ENCODE measurements around the gene EZR. TPM values are rescaled to one million over a fixed set of nuclear protein-coding genes. Genes with fewer than 3 reads are reported as not detected.

Gene EZR
- total RNA-seq, 2 experiments from 2014 or later: 177 to 180 TPM

- DNase-seq: peak; percentile 84
- H3K9me3 Mint-ChIP-seq (ENCODE audit: insufficient read depth): no peaks in the 10 kb centered on the region
- peaks cover 55% of the 10 kb centered on the region for H3K36me3 Mint-ChIP-seq (ENCODE audit: low read depth)
- H3K4me3 Mint-ChIP-seq: peak overlapping the region; percentile 71
- peaks cover 69% of the 10 kb centered on the region for H3K4me1 Mint-ChIP-seq (ENCODE audit: low read depth)
- H3K27me3 Mint-ChIP-seq (ENCODE audit: low read depth): no peaks in the 10 kb centered on the region
- POLR2A ChIA-PET: interaction anchor here (0.8 to 2.1 kb wide), 7 partner anchors 14 to 121 kb away, joined by 3 to 18 read pairs (median 3); partner anchors contain the start of gene EZR
- H3K27ac Mint-ChIP-seq: peak overlapping the region; percentile 97
- ATAC-seq: peak; percentile 99
- CTCF ChIA-PET: interaction anchor here (0.7 to 6.2 kb wide), 24 partner anchors 9 to 345 kb away, joined by 3 to 76 read pairs (median 4); no protein-coding TSS in a partner anchor
These were observed 29.9 kb downstream of the EZR start for GRCh38 chr6:158789115-158789917.

- peak overlapping the region; percentile 70 for H3K27ac Mint-ChIP-seq
- DNase-seq (no peak), ATAC-seq (no peak)
- ChIA-PET CTCF (no interaction called here), POLR2A (no interaction called here)
- no peaks in the 10 kb centered on the region for H3K27me3 Mint-ChIP-seq (ENCODE audit: low read depth)
- peaks cover 65% of the 10 kb centered on the region for H3K4me1 Mint-ChIP-seq (ENCODE audit: low read depth)
- H3K9me3 Mint-ChIP-seq (ENCODE audit: insufficient read depth): no peaks in the 10 kb centered on the region
- peaks cover 68% of the 10 kb centered on the region for H3K36me3 Mint-ChIP-seq (ENCODE audit: low read depth)
- no peak overlapping the region for H3K4me3 Mint-ChIP-seq
These were observed 31.8 kb downstream of the EZR start for GRCh38 chr6:158787395-158787794.

DNA sequence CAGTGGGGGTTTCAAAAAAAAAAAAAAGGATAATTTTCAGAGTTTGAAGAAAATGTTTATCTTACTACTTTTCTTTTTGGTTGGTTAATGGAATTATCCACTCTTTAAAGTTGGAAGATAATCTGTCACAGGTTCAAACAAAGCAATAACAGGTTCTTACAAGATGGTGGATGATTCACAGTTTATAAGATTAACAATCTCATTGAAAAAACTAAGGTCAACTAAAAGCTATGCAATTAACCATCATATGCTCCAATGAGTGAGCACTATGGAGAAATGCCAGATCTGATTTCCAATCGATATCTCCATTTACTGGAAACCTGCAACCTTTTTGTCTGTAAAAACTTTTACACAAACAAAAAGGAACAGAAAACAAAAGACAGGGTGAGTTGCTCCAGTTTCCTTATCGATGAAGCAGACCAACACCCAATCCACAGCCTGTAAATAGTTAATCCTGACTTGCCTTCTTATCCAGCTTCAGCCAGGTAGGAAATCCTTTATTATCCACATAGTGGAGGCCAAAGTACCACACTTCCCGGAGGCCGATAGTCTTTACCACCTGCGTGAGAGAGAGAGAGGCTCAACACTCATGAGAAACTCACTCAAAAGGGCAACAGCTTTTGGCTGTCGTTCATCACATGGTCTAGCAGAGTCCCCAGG lies 32.4 kb downstream of the EZR start:
- ChIA-PET POLR2A (no interaction called here), CTCF (interaction anchor here (1.4 kb wide), 1 partner anchor 187 kb away, joined by 3 read pairs; no protein-coding TSS in a partner anchor)
- peaks cover 74% of the 10 kb centered on the region for H3K36me3 Mint-ChIP-seq (ENCODE audit: low read depth)
- DNase-seq: no peak
- H3K9me3 Mint-ChIP-seq (ENCODE audit: insufficient read depth): no peaks in the 10 kb centered on the region
- no peak for ATAC-seq
- H3K4me1 Mint-ChIP-seq (ENCODE audit: low read depth): peaks cover 62% of the 10 kb centered on the region
- H3K27ac Mint-ChIP-seq: no peak overlapping the region
- no peaks in the 10 kb centered on the region for H3K27me3 Mint-ChIP-seq (ENCODE audit: low read depth)
- H3K4me3 Mint-ChIP-seq: no peak overlapping the region

GRCh38 chr6:158785036-158785435 lies 34.1 kb downstream of the EZR start:
- DNase-seq (no peak), ATAC-seq (no peak)
- ChIA-PET POLR2A (no interaction called here), CTCF (interaction anchor here (1.0 to 1.1 kb wide), 2 partner anchors 94 to 173 kb away, joined by 3 to 4 read pairs; no protein-coding TSS in a partner anchor)
- H3K4me3 Mint-ChIP-seq: no peak overlapping the region
- peaks cover 49% of the 10 kb centered on the region for H3K4me1 Mint-ChIP-seq (ENCODE audit: low read depth)
- H3K27ac Mint-ChIP-seq: no peak overlapping the region
- H3K36me3 Mint-ChIP-seq (ENCODE audit: low read depth): peaks cover 86% of the 10 kb centered on the region
- H3K9me3 Mint-ChIP-seq (ENCODE audit: insufficient read depth): no peaks in the 10 kb centered on the region
- no peaks in the 10 kb centered on the region for H3K27me3 Mint-ChIP-seq (ENCODE audit: low read depth)

DNA sequence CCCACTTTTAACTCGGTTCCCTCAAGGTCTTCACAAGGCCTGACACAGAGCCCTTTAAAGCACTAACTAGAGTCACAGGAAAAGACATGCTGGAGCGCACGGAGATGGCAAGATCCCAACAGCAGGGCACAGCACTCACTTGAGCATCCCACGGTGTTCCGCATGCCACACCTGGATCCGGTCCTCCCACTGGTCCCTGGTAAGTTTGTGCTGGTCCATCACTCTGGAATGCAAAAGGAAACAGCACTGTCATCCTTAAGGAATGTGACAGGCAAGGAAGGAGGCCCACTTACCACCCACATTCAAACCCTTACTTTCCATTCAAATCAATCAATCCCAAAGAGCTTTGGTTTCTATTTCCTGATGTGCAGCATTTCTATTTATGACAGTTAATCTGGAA lies 34.7 kb downstream of the EZR start:
- ATAC-seq (no peak), DNase-seq (no peak)
- ChIA-PET CTCF (interaction anchor here (1.0 to 1.1 kb wide), 2 partner anchors 93 to 174 kb away, joined by 3 to 4 read pairs; no protein-coding TSS in a partner anchor), POLR2A (interaction anchor here (0.7 kb wide), 1 partner anchor 177 kb away, joined by 4 read pairs; no protein-coding TSS in a partner anchor)
- Mint-ChIP-seq H3K36me3 (ENCODE audit: low read depth) (peaks cover 83% of the 10 kb centered on the region), H3K4me1 (ENCODE audit: low read depth) (peaks cover 43% of the 10 kb centered on the region), H3K9me3 (ENCODE audit: insufficient read depth) (no peaks in the 10 kb centered on the region), H3K4me3 (no peak overlapping the region), H3K27me3 (ENCODE audit: low read depth) (no peaks in the 10 kb centered on the region), H3K27ac (no peak overlapping the region)

DNA sequence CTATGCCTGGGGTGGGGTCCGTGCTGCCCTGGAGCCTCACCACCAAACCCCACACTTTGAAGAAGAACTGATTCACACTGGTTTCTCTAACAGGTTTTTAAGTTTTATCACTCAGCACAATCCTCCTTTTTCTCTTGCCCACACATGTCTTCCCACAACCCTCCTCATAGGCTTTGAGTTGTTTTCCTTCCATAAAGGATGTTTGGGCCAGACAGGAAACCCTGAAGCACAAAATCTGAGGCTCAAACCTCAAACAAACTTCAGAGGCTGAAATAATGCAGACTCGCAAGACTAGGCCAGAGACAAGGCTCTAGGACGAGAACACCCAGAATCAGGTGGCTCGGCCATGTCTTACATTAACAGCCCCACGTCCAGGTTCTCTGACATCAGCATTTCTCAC lies 35.3 kb downstream of the EZR start:
- ATAC-seq: no peak

DNA sequence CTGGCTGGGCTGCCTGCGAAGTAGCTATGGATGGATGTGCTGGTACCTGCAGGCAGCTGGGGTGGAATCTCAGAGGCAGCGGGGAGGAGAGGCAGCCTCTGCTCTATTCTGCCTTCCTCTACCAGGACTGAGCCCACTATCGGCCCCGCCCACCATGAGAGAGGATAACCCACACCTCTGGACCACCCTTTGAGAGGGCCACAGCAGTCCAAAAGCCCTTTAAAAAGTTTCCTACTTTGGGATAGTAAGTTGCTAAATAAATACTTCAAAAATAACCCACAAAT lies 36.1 kb downstream of the EZR start:
- CTCF ChIA-PET: interaction anchor here (1.2 to 1.4 kb wide), 2 partner anchors 10 to 352 kb away, joined by 4 to 5 read pairs; no protein-coding TSS in a partner anchor

More for the DNA sequence above, 35.3 kb downstream of the EZR start:
- POLR2A ChIA-PET: interaction anchor here (0.7 kb wide), 1 partner anchor 176 kb away, joined by 4 read pairs; no protein-coding TSS in a partner anchor
- H3K27me3 Mint-ChIP-seq (ENCODE audit: low read depth): no peaks in the 10 kb centered on the region
- peaks cover 83% of the 10 kb centered on the region for H3K36me3 Mint-ChIP-seq (ENCODE audit: low read depth)
- peaks cover 37% of the 10 kb centered on the region for H3K4me1 Mint-ChIP-seq (ENCODE audit: low read depth)
- no peaks in the 10 kb centered on the region for H3K9me3 Mint-ChIP-seq (ENCODE audit: insufficient read depth)
- no peak overlapping the region for H3K4me3 Mint-ChIP-seq
- no peak for DNase-seq
- CTCF ChIA-PET: interaction anchor here (1.1 kb wide), 1 partner anchor 175 kb away, joined by 3 read pairs; no protein-coding TSS in a partner anchor
- H3K27ac Mint-ChIP-seq: peak overlapping the region; percentile 57

GRCh38 chr6:158782432-158783166 lies 36.6 kb downstream of the EZR start:
- POLR2A ChIA-PET: no interaction called here
- H3K36me3 Mint-ChIP-seq (ENCODE audit: low read depth): peaks cover 84% of the 10 kb centered on the region
- no peak overlapping the region for H3K27ac Mint-ChIP-seq
- no peaks in the 10 kb centered on the region for H3K27me3 Mint-ChIP-seq (ENCODE audit: low read depth)
- DNase-seq: no peak
- no peak for ATAC-seq
- H3K4me1 Mint-ChIP-seq (ENCODE audit: low read depth): peaks cover 34% of the 10 kb centered on the region
- no peaks in the 10 kb centered on the region for H3K9me3 Mint-ChIP-seq (ENCODE audit: insufficient read depth)
- CTCF ChIA-PET: interaction anchor here (1.2 to 1.7 kb wide), 3 partner anchors 10 to 352 kb away, joined by 4 to 8 read pairs (median 5); no protein-coding TSS in a partner anchor
- no peak overlapping the region for H3K4me3 Mint-ChIP-seq

More for the DNA sequence above, 36.1 kb downstream of the EZR start:
- POLR2A ChIA-PET: no interaction called here
- ATAC-seq (no peak), DNase-seq (no peak)
- Mint-ChIP-seq H3K27me3 (ENCODE audit: low read depth) (no peaks in the 10 kb centered on the region), H3K4me3 (no peak overlapping the region), H3K9me3 (ENCODE audit: insufficient read depth) (no peaks in the 10 kb centered on the region), H3K4me1 (ENCODE audit: low read depth) (peaks cover 34% of the 10 kb centered on the region), H3K27ac (peak overlapping the region; percentile 43), H3K36me3 (ENCODE audit: low read depth) (peaks cover 84% of the 10 kb centered on the region)

- peaks cover 85% of the 10 kb centered on the region for H3K36me3 Mint-ChIP-seq (ENCODE audit: low read depth)
- H3K27me3 Mint-ChIP-seq (ENCODE audit: low read depth): no peaks in the 10 kb centered on the region
- no peak overlapping the region for H3K27ac Mint-ChIP-seq
- peaks cover 34% of the 10 kb centered on the region for H3K4me1 Mint-ChIP-seq (ENCODE audit: low read depth)
- ChIA-PET CTCF (interaction anchor here (0.9 to 1.7 kb wide), 5 partner anchors 11 to 353 kb away, joined by 3 to 8 read pairs (median 4); no protein-coding TSS in a partner anchor), POLR2A (interaction anchor here (0.8 kb wide), 1 partner anchor 12 kb away, joined by 4 read pairs; no protein-coding TSS in a partner anchor)
- H3K4me3 Mint-ChIP-seq: no peak overlapping the region
- no peak for DNase-seq
- ATAC-seq: no peak
- H3K9me3 Mint-ChIP-seq (ENCODE audit: insufficient read depth): no peaks in the 10 kb centered on the region
These were observed 37.3 kb downstream of the EZR start for GRCh38 chr6:158781692-158782373.

GRCh38 chr6:158780988-158781691 lies 38.0 kb downstream of the EZR start:
- Mint-ChIP-seq H3K4me3 (no peak overlapping the region), H3K27ac (no peak overlapping the region), H3K4me1 (ENCODE audit: low read depth) (peaks cover 32% of the 10 kb centered on the region), H3K9me3 (ENCODE audit: insufficient read depth) (no peaks in the 10 kb centered on the region), H3K36me3 (ENCODE audit: low read depth) (peaks cover 83% of the 10 kb centered on the region), H3K27me3 (ENCODE audit: low read depth) (no peaks in the 10 kb centered on the region)
- CTCF ChIA-PET: interaction anchor here (0.7 to 1.7 kb wide), 5 partner anchors 8 to 228 kb away, joined by 3 to 8 read pairs (median 3); no protein-coding TSS in a partner anchor
- DNase-seq (no peak), ATAC-seq (no peak)
- POLR2A ChIA-PET: interaction anchor here (0.8 to 1.5 kb wide), 2 partner anchors 12 to 13 kb away, joined by 3 to 4 read pairs; no protein-coding TSS in a partner anchor
